Measurements from ENCODE around the gene PLEKHG4B.

DNA sequence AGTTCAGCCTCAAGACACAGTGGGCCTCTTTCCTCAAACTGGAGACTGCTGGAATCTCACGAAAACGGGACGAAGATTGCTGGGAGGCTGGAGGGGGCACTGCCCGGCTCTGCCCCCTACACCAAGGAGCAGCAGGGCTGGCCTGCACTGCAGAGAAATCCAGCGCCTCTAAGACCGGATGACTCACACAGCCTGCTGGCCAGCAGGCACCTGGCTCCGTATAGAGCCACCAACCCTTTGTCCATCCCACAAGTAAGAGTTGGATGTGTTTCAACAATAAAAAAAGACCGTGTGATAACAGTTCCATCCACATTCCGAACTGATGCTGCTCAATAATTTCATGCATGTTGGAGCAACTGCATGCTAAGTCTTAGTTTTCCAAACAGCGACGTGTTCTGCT lies 114.4 kb downstream of the PLEKHG4B start:
- TF ChIP-seq, protein P1, sequence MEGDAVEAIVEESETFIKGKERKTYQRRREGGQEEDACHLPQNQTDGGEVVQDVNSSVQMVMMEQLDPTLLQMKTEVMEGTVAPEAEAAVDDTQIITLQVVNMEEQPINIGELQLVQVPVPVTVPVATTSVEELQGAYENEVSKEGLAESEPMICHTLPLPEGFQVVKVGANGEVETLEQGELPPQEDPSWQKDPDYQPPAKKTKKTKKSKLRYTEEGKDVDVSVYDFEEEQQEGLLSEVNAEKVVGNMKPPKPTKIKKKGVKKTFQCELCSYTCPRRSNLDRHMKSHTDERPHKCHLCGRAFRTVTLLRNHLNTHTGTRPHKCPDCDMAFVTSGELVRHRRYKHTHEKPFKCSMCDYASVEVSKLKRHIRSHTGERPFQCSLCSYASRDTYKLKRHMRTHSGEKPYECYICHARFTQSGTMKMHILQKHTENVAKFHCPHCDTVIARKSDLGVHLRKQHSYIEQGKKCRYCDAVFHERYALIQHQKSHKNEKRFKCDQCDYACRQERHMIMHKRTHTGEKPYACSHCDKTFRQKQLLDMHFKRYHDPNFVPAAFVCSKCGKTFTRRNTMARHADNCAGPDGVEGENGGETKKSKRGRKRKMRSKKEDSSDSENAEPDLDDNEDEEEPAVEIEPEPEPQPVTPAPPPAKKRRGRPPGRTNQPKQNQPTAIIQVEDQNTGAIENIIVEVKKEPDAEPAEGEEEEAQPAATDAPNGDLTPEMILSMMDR (IDR thresholded peaks at IDR 0.05; ENCODE audit: low read length): no peak
- TF ChIP-seq EZH2 (optimal IDR thresholded peaks at IDR 0.05; ENCODE audit: low read depth, low read length) (no peak), EZH2phosphoT487 (IDR thresholded peaks at IDR 0.05; ENCODE audit: low read length) (no peak)

Measured in MM.1S (cell line).